Measurements from ENCODE around the gene LACTB.
A peak's percentile ranks its signal among the peaks of the same experiment; 100 is the strongest.

Gene LACTB

GRCh38 chr15:63186065-63186464 lies 64.4 kb downstream of the LACTB start:
- TF ChIP-seq POLR2A (IDR thresholded peaks at IDR 0.05; ENCODE audit: low read length) (no peak), GATA1 (IDR thresholded peaks at IDR 0.05; ENCODE audit: low read depth, low read length) (no peak)
- no peak for DNase-seq

- no peak for TF ChIP-seq GATA1 (IDR thresholded peaks at IDR 0.05; ENCODE audit: low read depth, low read length)
- no peak for TF ChIP-seq POLR2A (IDR thresholded peaks at IDR 0.05; ENCODE audit: low read length)
- no peak for DNase-seq
These were observed 66.0 kb downstream of the LACTB start for GRCh38 chr15:63187589-63188226.

- TF ChIP-seq POLR2A (IDR thresholded peaks at IDR 0.05; ENCODE audit: low read length) (no peak), GATA1 (IDR thresholded peaks at IDR 0.05; ENCODE audit: low read depth, low read length) (no peak)
- peak in 1 of 2 experiments; percentile 50 for DNase-seq
These were observed 66.7 kb downstream of the LACTB start for GRCh38 chr15:63188247-63188925.

- no peak for TF ChIP-seq GATA1 (IDR thresholded peaks at IDR 0.05; ENCODE audit: low read depth, low read length)
- TF ChIP-seq POLR2A (IDR thresholded peaks at IDR 0.05; ENCODE audit: low read length) = no peak
- DNase-seq = peak; percentile 98 to 99
These were observed 67.5 kb downstream of the LACTB start, which contains the start of gene RAB8B for GRCh38 chr15:63188926-63189871. Gene RAB8B (plus strand): TSS chr15:63189606. CDS start chr15:63189625, 19 bp downstream.

- DNase-seq = peak; percentile 42 to 76
- TF ChIP-seq POLR2A (IDR thresholded peaks at IDR 0.05; ENCODE audit: low read length) = no peak
- TF ChIP-seq GATA1 (IDR thresholded peaks at IDR 0.05; ENCODE audit: low read depth, low read length) = no peak
These were observed 68.5 kb downstream of the LACTB start for GRCh38 chr15:63189941-63190768.

- DNase-seq = peak; percentile 42 to 78
- TF ChIP-seq POLR2A (IDR thresholded peaks at IDR 0.05; ENCODE audit: low read length) = no peak
- TF ChIP-seq GATA1 (IDR thresholded peaks at IDR 0.05; ENCODE audit: low read depth, low read length) = no peak
These were observed 69.3 kb downstream of the LACTB start for GRCh38 chr15:63190769-63191649.

All from erythroblast (primary cell).